KOPT-K1 (cell line): ENCODE data around the gene PACS1.
"Not testable (repeated sequence)": the region's sequence is repeated elsewhere in the genome, so short reads cannot be mapped to it uniquely, and the experiment has no call there.

Experiments
- H3K27ac ChIP-seq: fragments of 200-600 bp; sonication (generic); 2 replicates; pipeline ENCODE4 v1.5.1; 2016; ENCODE audit warnings: antibody characterized with exemption, mild to moderate bottlenecking, low read depth, low read length; ENCODE audit not compliant: poor library complexity, severe bottlenecking
- H3K36me3 ChIP-seq: fragments of 200-600 bp; sonication (generic); 2 replicates; pipeline ENCODE4 v1.5.1; 2017; ENCODE audit warnings: antibody characterized with exemption, mild to moderate bottlenecking, low read length, moderate library complexity; ENCODE audit not compliant: insufficient read depth
- H3K9me3 ChIP-seq: fragments of 200-600 bp; sonication (generic); 2 replicates; pipeline ENCODE4 v1.5.1; 2017; ENCODE audit warnings: antibody characterized with exemption, low read length, mild to moderate bottlenecking; ENCODE audit not compliant: insufficient read depth, poor library complexity, severe bottlenecking

Gene PACS1

DNA sequence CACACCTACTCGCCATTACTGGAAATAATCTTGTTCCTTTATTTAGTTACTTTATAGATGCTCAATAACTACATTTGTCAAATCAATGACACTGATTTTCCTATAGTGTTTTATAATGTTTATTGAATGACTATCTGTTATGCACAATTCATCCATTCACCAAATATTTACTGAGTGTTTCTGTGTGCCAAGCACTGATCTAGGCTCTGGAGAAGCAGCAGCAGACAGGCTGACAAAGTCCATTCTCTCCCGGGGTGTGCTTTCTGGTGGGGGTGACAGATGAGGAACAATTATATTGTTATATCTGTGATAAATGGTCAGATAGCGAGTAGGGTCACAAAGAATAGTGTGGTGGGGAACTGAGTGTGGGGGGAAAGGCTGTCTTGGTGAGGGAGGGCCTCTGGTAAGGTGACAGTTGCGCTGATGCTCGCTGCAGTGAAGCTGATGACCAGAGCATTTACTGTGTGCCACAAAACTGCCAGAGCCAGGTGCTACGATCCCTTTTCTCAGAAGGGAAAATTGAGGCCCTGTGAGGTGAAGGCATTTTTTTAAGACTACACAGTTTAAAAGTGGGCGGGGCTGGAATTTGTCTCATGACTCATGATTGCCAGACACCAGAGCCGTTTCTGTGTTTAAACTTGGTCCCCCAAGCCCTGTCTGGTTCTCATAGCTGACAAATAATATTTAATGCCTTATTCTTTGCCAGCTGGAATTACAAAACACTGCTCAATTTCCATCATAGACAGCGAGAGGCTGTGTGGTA is 10.2 kb downstream of the PACS1 start:
- 0 out of 2 replicates have a peak, but pooled peaks cover 5% of the 10 kb centered on the region for H3K36me3 ChIP-seq
- peak overlapping the region; percentile 36 for H3K27ac ChIP-seq
- H3K9me3 ChIP-seq: no peaks in the 10 kb centered on the region

DNA sequence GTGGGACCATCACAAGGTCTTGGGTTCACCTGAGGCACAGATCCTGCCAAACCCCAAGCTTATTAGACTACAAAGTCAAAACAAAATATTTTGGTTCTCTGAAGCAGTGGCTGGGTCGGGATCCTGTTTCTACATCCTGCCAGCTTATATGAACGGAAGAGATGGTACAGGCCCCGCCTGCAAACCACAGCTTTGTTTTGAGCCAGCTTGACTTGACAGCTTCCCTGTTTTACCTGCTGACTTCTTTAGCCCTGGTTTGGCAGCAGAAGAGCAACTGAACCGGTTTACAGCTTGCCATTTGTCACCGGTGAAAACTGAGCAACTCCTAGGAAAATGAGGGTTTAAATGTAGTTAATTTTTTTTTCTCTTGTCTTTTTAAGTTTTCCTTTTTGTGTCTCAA is 11.4 kb downstream of the PACS1 start:
- Histone ChIP-seq H3K27ac (peak overlapping the region; percentile 36), H3K36me3 (0 out of 2 replicates have a peak, but pooled peaks cover 5% of the 10 kb centered on the region), H3K9me3 (no peaks in the 10 kb centered on the region)

DNA sequence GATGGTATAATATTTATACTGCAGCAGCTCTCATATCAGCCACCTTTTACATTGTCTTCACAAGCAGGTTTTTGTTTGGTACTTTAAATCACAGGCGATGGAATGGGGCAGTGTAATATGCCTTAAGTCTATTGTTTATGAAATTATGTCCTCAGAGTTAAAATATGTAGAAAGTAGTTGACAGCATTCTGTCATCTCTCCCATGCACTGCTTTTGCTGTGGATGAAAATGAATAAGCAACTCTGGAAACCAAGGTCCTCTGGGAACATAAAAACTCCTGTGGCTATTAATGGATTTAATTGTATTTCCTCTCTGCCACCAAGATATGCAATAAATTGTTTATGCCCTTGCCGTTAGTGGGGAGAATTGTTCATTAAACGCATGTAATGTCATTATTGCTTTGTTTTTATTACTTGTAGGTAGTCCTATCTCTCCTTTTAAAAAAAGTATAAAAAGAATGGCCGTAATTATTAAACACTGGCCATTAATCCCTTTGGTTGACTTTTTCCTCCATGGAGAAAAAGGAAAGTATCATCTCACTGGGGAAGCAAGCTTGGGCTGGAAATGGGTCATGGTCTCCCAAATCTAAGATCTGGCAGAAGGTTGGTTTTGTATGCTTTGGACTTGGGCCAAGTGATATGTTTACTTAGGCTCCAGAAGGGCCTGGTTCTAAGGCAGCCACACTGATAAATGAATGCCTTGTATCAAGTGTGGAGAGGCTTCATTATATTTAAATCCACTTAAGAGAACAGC is 13.1 kb downstream of the PACS1 start:
- H3K27ac ChIP-seq: no peak overlapping the region

DNA sequence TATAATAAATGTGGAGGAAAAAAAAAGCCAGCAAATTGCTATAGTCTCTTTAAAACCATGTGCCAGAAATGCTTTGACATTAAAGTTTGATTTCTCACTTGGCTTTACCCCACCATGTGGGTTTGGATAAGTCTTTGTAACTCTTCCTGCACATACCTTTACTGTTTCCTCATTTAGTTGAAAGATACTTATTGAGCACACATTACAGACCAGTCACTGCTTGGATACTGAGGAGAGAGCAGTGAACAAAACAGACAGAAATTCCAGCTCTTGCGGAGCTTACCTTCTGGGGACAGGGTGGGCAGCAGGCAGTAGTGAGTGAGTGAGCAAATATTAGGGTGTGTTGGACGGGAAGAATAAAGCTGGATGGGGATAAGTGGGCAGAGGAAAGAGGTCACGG is 13.7 kb downstream of the PACS1 start:
- 0 out of 2 replicates have a peak, but pooled peaks cover under 1% of the 10 kb centered on the region for H3K36me3 ChIP-seq
- no peak overlapping the region for H3K27ac ChIP-seq
- no peaks in the 10 kb centered on the region for H3K9me3 ChIP-seq

More for the DNA sequence above, 13.1 kb downstream of the PACS1 start:
- H3K9me3 ChIP-seq: no peaks in the 10 kb centered on the region
- H3K36me3 ChIP-seq: 0 out of 2 replicates have a peak, but pooled peaks cover 5% of the 10 kb centered on the region

DNA sequence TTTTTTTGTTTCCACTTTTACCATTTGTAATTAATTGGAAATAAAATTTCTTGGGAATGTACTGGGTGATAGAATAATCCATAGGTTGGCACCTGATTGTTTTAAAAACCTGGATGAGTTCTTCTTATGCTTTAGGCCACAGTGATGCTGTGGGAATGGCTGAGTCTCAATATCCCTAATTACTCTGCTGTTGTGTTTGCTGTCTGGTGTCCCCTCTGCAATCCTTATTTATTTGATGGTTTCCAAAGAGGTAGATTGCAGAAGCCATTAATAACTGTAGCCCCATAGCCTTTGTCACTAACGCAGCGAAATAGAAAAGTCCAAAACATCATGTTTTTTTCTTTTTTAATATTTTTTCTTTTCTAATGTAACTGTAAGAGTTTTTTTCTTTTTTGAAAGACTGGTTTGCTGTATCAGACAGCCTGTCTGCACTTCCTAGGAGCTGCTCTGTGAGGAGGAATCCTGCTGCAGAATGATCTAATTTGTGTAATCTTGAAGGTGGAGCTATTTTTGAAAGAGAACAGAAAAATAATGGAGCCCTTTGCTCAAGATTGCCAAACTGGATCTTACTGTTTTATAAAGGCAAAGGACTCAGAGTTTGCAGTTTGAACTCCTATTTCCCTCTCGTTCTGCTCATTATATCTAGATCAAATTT is 14.9 kb downstream of the PACS1 start:
- Histone ChIP-seq H3K27ac (no peak overlapping the region), H3K36me3 (no peaks in the 10 kb centered on the region), H3K9me3 (no peaks in the 10 kb centered on the region)

DNA sequence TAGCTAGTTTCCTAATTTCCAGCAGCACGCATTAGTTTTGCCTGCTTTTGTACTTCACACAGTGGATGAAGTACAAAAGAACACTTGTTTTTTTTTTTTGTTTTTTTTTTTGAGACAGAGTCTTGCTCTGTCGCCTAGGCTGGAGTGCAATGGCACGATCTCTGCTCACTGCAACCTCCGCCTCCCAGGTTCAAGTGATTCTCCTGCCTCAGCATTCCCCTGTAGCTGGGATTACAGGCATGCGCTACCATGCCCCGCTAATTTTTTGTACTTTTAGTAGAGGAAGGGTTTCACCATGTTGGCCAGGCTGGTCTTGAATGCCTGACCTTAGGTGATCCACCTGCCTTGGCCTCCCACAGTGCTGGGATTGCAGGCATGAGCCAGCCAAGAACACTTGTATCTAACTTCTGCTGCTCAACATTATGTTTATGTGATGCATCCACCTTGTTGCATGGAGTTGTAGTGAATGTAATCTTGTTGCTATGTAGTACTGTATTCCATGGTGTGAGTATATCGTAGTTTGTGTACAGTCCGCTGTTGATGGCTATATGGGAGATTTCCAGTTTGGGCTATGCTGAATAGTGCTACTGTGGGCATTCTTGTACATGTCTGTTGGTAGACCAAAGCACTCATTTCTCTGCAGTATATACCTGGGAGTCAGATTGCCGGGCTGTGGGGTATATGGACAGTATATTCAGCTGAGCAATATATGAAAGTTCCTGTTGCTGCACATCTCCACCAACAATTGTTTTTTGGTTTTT is 17.3 kb downstream of the PACS1 start:
- no peak overlapping the region for H3K27ac ChIP-seq
- no peaks in the 10 kb centered on the region for H3K36me3 ChIP-seq
- no peaks in the 10 kb centered on the region for H3K9me3 ChIP-seq

DNA sequence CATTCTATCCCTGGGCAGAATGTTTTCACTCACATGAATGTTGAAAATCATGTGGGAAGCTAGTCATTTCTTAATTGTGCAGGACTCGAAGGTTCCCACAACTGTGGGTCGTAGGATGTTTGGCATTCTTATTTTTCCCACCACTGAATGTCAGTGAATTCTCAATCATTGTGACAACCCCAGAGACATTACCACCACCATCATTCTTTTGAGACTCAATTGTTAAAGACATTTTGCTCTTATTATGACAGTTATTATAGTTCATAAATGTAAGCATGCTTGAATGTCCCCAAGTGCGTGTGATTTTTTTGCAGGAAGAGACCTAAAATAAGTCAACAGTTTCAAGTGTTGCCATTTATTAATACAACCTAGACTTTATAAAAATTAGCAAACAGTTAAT is 19.0 kb downstream of the PACS1 start:
- H3K27ac ChIP-seq: no peak overlapping the region
- no peaks in the 10 kb centered on the region for H3K36me3 ChIP-seq
- no peaks in the 10 kb centered on the region for H3K9me3 ChIP-seq

DNA sequence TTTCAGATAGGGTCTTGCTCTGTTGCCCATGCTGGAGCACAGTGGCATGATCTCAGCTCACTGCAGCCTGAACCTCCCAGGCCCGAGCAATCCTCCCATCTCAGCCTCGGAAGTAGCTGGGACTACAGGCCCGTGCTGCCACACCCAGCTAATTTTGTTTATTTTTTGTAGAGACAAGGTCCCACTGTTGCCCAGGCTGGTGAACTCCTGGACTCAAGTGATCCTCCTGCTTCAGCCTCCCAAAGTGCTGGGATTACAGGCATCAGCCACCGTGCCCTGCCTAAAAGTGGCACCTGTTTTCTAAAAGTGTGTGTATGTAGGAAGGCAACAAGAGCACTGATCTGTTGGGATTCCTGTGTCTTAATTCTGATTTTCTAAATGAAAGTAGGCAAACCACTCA is 20.2 kb downstream of the PACS1 start:
- Histone ChIP-seq H3K36me3 (no peaks in the 10 kb centered on the region), H3K27ac (no peak overlapping the region), H3K9me3 (no peaks in the 10 kb centered on the region)

DNA sequence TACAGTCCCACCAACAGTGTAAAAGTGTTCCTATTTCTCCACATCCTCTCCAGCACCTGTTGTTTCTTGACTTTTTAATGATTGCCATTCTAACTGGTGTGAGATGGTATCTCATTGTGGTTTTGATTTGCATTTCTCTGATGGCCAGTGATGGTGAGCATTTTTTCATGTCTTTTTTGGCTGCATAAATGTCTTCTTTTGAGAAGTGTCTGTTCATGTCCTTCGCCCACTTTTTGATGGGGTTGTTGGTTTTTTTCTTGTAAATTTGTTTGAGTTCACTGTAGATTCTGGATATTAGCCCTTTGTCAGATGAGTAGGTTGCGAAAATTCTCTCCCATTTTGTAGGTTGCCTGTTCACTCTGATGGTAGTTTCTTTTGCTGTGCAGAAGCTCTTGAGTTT is 22.1 kb downstream of the PACS1 start:
- H3K9me3 ChIP-seq, H3K36me3 ChIP-seq, H3K27ac ChIP-seq: not testable (repeated sequence)

DNA sequence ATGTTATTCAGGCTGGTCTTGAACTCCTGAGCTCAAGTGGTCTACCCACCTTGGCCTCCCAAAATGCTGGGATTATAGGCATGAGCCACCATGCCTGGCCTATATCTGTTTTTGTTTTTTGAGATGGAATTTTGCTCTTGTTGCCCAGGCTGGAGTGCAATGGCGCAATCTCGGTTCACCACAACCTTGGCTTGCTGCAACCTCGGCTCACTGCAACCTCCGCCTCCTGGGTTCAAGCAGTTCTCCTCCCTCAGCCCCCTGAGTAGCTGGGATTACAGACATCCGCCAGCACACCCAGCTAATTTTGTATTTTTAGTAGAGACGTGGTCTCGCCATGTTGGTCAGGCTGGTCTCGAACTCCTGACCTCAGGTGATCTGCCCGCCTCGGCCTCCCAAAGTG is 29.7 kb downstream of the PACS1 start:
- H3K27ac ChIP-seq, H3K9me3 ChIP-seq, H3K36me3 ChIP-seq: not testable (repeated sequence)

DNA sequence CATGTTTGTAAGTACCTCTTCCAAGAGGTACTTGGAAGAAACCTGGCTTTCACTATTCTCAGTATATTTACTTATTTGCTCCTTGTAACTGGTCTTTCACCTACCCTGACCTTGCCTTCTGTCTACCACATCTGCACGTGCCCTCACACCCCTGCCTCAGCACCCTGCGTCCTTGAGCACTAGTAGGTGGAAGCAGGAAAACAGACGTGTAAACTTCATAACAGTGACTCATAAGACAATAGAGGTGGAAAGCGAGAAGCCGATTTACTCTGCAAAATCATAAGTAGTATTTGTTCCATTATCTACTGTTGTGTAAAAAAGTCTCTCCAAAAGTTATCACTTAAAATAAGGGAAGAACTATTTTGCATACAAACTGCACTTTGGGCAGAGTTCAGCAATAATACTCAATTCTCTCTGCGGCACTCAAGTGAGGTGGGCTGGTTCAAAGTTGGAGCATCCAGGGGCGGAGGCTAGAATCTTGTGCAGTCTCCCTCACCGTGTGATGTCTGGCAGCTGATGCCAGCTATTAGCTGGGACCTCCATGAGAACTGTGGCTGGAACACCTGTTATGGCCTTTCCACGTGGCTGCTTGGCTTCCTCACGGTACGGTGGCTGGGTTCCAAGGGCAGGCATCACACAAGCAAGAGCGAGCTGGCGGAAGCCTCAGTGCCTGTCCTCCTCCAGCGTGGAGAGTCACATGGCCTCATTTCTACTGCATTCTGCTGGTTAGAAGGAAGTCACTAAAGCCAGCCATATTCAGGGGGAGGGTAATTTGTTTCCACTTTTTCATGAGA is 30.4 kb downstream of the PACS1 start:
- no peaks in the 10 kb centered on the region for H3K9me3 ChIP-seq
- peak overlapping the region; percentile 78 for H3K27ac ChIP-seq
- no peaks in the 10 kb centered on the region for H3K36me3 ChIP-seq

DNA sequence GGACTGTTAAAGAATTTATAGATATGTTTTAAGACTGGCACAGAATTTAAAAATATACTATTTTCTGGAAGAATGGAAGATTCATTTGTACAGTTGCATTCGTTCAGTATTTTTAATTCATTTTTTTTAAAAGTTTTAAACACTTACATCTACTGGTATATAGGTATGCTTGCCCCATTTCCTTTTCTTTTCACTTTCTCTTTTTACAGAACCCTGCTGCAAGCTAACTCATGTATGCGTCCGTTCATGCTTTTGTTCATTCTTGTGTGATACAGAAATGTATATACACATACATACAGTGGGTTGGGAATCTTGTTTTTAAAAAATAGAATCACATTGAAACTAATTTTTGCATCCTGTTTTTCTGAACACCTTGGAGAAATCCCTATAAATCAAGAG is 31.0 kb downstream of the PACS1 start:
- Histone ChIP-seq H3K9me3 (no peaks in the 10 kb centered on the region), H3K27ac (peak overlapping the region; percentile 78), H3K36me3 (no peaks in the 10 kb centered on the region)

DNA sequence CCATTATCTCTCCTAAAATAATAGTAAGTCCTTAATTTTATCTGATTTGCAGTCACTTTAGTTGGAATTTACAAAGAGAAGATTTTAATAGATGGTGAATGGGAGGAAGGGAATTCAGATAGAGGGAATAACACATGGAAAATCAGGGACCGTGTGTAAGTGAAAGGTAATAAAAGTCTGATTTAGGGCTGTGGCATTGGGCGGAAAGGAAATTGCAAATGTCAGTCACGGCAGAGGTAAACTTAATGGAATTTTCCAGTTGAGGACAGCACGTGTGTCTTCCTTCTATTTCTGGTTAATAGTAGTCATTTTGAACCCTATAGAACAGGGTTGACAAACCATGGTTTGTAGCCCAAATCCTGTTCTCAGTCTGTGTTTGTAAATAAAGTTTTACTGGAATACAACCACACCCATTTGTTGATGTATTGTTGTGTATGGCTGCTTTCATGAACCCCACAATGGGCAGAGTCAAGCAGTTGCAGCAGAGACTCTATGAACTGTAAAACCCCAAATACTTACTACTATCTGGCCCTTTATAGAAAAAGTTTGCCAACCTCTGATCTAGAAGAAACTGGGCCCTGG is 34.1 kb downstream of the PACS1 start:
- Histone ChIP-seq H3K27ac (no peak overlapping the region), H3K36me3 (no peaks in the 10 kb centered on the region), H3K9me3 (no peaks in the 10 kb centered on the region)
